Femur (tissue), 1 donor: ENCODE data around the gene BBX.

Experiments used
- DNase-seq: peaks from one replicate; pipeline ENCODE4 v3.0.0-alpha.2; 2017

BBX gene

GRCh38 chr3:107854733-107855132 is 332.0 kb downstream of the BBX start:
- DNase-seq = no peak

- no peak for DNase-seq
Observed at GRCh38 chr3:107855710-107856109, 332.9 kb downstream of the BBX start.

GRCh38 chr3:107857854-107858253 is 335.1 kb downstream of the BBX start:
- DNase-seq = no peak

GRCh38 chr3:107858876-107859275 is 336.1 kb downstream of the BBX start:
- DNase-seq = no peak
